ENCODE results near the gene TAF1A. TPM values are rescaled to one million over a fixed set of nuclear protein-coding genes. Genes with fewer than 3 reads are reported as not detected.
A peak's percentile ranks its signal among the peaks of the same experiment; 100 is the strongest.

TAF1A gene
- total RNA-seq, 4 donors from 2014 or later = 2.3 to 7.7 (median 5.2) TPM

- TF ChIP-seq POLR2A (IDR thresholded peaks at IDR 0.05) = no peak
- no peak for TF ChIP-seq CTCF (IDR thresholded peaks at IDR 0.05)
- no peak for DNase-seq
- 53 to 78% methylated on average over 7 of the region's 7 CpGs for WGBS, 2 donors
- Histone ChIP-seq H3K27ac (peak overlapping the region in 2 of 4 donors; percentile 7 to 30), H3K36me3 (no peaks in the 10 kb centered on the region), H3K27me3 (peaks cover 0 to 6% (median 0%) of the 10 kb centered on the region in 4 donors), H3K9me3 (peaks cover 0 to 8% (median 0%) of the 10 kb centered on the region in 3 donors), H3K4me1 (no peaks in the 10 kb centered on the region), H3K4me3 (no peak overlapping the region)
- intact Hi-C loops (cut with DNase I) = no loop called here
Measured at GRCh38 chr1:222521299-222522104, 68.2 kb downstream of the TAF1A start.

Other genes with a start within 250 kb of the TAF1A start
- not detected for gene HHIPL2, start 41.8 kb downstream of the TAF1A start, total RNA-seq
- gene MIA3, start 28.2 kb upstream of the TAF1A start, total RNA-seq = 10 to 100 TPM; 17.5 to 40.4 (median 24.0) TPM
- gene AIDA, start 122.6 kb upstream of the TAF1A start, total RNA-seq = 10 to 100 TPM; 18.6 to 51.1 (median 31.7) TPM
- gene BROX, start 122.6 kb upstream of the TAF1A start, total RNA-seq = 10 to 100 TPM; 45.0 to 66.7 (median 49.8) TPM
- gene FAM177B, start 147.3 kb upstream of the TAF1A start, total RNA-seq = 1 to 10 TPM in 1 of 4 donors, not detected in 3; 1.3 TPM
- 1 to 10 TPM; 1.8 to 6.7 (median 3.8) TPM for gene DISP1, start 225.1 kb upstream of the TAF1A start, total RNA-seq